ENCODE results near the gene CIB2.

CIB2 gene

DNA sequence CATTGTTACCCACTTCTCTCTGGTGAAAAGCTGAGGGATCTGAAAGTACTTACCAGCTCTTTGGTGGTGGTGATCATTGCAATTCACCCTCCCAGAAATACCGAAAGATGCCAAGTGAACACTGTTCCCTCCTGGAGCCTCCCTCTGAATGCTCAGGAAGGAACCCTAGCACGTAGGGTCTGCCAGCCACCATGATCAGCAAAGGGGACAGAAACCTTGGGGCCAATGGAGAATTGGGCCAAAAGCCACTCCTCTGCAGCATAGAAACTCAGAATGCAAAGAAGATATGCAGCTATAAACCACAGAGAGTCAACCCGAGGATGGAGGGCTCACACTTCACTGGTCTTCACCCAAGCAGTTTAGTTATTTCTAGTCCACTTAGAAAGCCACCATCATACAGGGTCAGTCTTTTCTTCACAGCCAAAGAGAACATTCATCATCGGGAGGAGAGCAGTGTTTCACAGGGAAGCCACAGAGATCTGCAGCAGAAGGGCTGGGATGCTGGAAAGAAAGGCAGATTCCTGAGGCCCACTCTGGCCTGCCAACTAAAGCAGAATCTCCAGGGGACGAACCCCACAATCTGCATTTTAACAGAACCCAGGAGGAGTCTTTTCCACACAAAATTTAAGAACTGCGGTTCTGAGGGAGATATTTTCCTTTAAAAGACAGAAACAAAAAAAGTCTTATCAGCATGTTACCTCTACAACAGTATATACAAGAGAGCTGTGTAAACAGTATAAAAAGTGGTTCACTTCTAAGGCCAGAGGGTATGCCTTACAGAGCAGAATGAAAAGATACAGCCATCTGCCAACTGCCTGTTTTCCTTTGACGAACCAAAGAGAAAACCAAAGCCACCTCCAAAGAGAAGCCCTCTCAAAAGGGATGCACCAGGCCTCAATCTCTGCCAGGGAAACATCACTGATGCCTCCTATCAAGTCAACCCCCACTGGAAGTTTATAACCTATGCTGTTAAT lies 65.0 kb downstream of the CIB2 start:
- no peak for DNase-seq (ENCODE audit: low spot score)

GRCh38 chr15:78065284-78065872 lies 65.9 kb downstream of the CIB2 start:
- DNase-seq (ENCODE audit: low spot score) = peak; percentile 99

DNA sequence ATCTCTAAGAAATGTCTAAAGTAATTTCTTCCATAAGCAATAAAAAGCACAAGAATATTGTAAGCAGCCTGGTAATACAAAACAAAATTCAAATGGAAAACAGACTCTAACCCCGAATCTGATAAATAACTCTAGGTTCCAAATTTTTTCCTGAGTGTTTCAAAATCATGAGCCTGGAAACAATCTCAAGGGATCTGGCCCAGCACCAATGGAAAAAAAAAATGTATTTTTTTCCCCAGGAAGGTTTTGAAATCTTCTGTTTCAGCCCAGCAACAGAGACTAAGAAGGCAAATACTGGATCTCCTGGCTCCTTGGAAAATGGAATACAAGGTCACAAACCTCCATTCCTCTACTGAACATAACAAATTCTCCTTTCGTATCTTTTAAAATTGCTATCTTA lies 66.7 kb downstream of the CIB2 start:
- no peak for DNase-seq (ENCODE audit: low spot score)

GRCh38 chr15:78063970-78064385 lies 67.3 kb downstream of the CIB2 start:
- DNase-seq (ENCODE audit: low spot score) = no peak

GRCh38 chr15:78063217-78063616 lies 68.0 kb downstream of the CIB2 start:
- DNase-seq (ENCODE audit: low spot score) = no peak

GRCh38 chr15:78061963-78062427 lies 69.2 kb downstream of the CIB2 start:
- DNase-seq (ENCODE audit: low spot score) = peak; percentile 42

DNA sequence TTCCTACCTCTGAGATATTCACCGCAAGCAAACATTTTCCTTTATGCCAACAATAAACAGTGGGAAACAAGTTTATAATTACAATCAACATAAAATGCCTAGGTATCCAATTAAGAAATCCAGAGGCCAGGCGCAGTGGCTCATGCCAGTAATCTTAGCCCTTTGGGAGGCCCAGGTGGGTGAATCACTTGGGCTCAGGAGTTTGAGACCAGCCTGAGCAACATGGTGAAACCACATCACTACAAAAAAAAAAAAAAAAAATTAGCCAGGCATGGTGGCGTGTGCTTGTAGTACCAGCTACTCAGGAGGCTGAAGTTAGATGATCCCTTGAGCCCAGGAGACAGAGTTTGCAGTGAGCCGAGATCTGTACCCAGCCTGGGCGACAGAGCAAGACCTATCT lies 71.0 kb downstream of the CIB2 start:
- no peak for DNase-seq (ENCODE audit: low spot score)

- DNase-seq (ENCODE audit: low spot score) = no peak
Measured at GRCh38 chr15:78059110-78059839, 72.0 kb downstream of the CIB2 start.

GRCh38 chr15:78058401-78058935 lies 72.8 kb downstream of the CIB2 start:
- DNase-seq (ENCODE audit: low spot score) = no peak

DNA sequence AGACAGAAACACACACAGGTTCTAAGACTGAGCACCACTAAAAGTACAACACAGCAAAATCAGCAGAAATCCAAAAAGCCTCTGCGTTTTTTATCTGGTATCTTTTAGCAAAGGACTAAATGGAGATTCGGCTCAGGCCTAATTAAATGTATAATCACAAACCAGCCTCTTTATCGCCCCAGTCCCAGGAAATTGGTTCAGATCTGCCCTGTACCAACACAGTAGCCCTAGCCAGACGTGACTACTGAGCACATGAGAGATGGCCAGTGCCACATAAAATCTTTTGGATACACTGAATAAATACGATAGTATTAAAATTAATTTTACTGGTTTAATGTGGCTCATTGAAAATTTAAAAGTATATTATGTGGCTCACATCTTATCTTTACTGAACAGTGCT lies 73.4 kb downstream of the CIB2 start:
- DNase-seq (ENCODE audit: low spot score) = no peak

DNA sequence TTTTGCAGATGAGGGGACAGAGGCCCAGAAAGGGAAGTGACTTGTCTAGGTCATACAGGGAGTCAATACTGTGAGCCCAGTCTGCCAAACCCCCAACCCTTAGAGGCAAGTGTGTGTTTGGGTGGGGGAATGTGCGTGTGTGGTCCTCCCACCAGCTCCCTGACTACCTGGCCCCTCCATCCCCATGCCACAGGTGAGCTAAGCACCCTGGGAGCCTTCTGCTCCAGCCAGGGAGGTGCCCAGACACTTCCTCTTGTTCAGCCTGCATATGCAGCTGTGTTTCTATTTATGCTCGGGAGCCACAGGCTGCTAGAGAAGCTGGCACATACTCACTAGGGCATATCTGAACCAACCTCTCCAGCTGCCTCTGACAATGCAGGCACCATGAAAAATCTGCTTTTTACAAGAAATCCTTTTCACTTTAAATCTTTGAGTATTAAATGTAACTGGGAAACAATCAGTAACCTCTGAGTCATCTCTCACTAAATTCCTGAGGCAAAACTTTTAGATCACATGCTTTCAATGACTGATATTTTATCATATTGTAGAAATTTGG lies 74.5 kb downstream of the CIB2 start:
- peak; percentile 9 for DNase-seq (ENCODE audit: low spot score)

DNA sequence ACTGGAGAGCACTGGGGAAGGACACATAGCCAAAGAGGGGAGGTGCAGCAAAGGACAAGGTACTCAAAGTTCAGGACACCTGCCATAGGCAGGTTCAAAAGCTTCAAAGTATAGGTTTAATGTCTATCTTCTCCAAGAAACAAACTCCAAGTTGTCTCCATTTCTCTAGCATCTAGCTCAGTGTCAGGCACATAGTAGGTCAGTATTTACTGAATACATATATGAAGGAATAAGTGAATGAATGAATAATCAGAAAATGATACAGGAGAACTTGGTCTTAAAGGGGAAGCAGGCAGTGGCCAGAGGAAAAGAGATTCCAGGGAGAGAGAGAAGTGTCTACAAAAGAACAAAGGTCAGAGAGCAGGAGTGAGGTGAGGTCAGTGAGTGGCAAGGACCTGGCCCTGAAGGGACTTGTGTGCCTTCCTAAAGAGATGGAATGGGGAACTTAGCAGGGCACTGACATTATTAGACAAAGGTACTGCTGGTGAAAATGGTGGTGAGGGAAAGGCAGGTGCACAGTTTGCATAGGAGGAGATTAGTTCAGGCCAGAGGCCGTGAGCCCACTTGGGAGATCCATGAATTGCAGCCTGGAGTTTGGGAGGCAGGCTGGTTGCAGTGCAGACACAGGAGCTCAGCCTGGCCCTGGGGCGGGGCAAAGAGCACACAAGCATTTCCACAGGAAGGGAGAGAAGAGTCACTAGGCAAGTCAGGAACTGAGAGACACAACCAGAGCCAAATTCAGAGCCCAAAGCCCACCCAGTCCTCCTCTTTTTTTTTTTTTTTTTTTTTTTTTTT lies 75.1 kb downstream of the CIB2 start:
- peak; percentile 64 for DNase-seq (ENCODE audit: low spot score)

DNA sequence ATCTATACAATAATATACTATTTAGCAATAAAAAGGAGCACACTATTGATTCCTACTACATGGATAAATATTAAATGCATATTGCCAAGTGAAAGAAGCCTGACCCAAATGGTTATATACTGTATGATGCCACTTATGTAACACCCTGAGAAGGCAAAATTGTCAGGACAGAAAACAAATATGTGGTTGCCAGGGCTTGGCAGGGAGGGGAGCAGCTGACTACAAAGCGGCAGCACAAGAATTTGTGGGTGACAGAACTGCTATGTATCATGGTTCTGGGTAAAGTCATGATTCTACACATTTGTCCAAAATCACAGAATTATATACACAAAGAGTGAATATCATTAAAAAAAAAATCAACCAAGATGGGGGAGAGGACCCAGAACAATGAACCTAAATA lies 76.3 kb downstream of the CIB2 start:
- no peak for DNase-seq (ENCODE audit: low spot score)
